Peyer's patch (tissue), 4 donors: ENCODE results near the gene RABL3.

Source experiments
- CTCF ChIP-seq, 6 experiments: fragments of 450-650 bp in 4 of 6; fragments of 200-600 bp in 2 of 6; sonication (generic) in 1 of 6; IDR thresholded peaks; one replicate each; pipeline ENCODE4 v1.5.1; 2017 to 2019; ENCODE audit warnings: antibody characterized with exemption in 6 of 6, mild to moderate bottlenecking in 3 of 6, moderate library complexity in 1 of 6
- POLR2A ChIP-seq, 2 donors: fragments of 450-650 bp; IDR thresholded peaks; one replicate each; pipeline ENCODE4 v1.5.1; 2017; ENCODE audit warnings: antibody characterized with exemption in 2 of 2, mild to moderate bottlenecking in 2 of 2, moderate library complexity in 2 of 2

GRCh38 chr3:120730576-120731542 lies 11.5 kb downstream of the RABL3 start:
- TF ChIP-seq CTCF (IDR thresholded peaks at IDR 0.05) (no peak), POLR2A (IDR thresholded peaks at IDR 0.05) (no peak)
